C4-2B (cell line): ENCODE measurements around the gene SEC16A.

Experiments used
- H3K27ac ChIP-seq: fragments of 450-650 bp; 2 replicates; pipeline ENCODE4 v1.5.1; 2017
- CTCF ChIP-seq: fragments of 450-650 bp; conservative IDR thresholded peaks from 2 replicates; pipeline ENCODE4 v1.5.1; 2017; ENCODE audit warnings: mild to moderate bottlenecking
- ZFX ChIP-seq: fragments of 450-650 bp; IDR thresholded peaks from 2 replicates; pipeline ENCODE4 v1.6.1; 2017

SEC16A gene

GRCh38 chr9:136405481-136405880 is 77.4 kb downstream of the SEC16A start:
- H3K27ac ChIP-seq = no peak overlapping the region
- TF ChIP-seq CTCF (no peak), ZFX (no peak)

GRCh38 chr9:136404801-136405136 is 78.1 kb downstream of the SEC16A start:
- TF ChIP-seq CTCF = no peak
- H3K27ac ChIP-seq = no peak overlapping the region

GRCh38 chr9:136403915-136404800 is 78.7 kb downstream of the SEC16A start:
- TF ChIP-seq CTCF = no peak
- TF ChIP-seq ZFX = no peak
- no peak overlapping the region for H3K27ac ChIP-seq

GRCh38 chr9:136403538-136403914 is 79.3 kb downstream of the SEC16A start:
- H3K27ac ChIP-seq = no peak overlapping the region
- TF ChIP-seq ZFX (no peak), CTCF (no peak)

GRCh38 chr9:136402067-136402466 is 80.8 kb downstream of the SEC16A start:
- no peak overlapping the region for H3K27ac ChIP-seq
- TF ChIP-seq CTCF (no peak), ZFX (no peak)

- TF ChIP-seq ZFX (no peak), CTCF (no peak)
- no peak overlapping the region for H3K27ac ChIP-seq
Measured at GRCh38 chr9:136401173-136401922, 81.5 kb downstream of the SEC16A start.

GRCh38 chr9:136400038-136400834 is 82.6 kb downstream of the SEC16A start, which contains the start of gene SNAPC4:
SNAPC4 (minus strand) TSS chr9:136400170; CDS start chr9:136398428, 1,742 bp downstream.
- peak within 1 kb of the TSS; percentile 92 for H3K27ac ChIP-seq
- TF ChIP-seq CTCF (peak; percentile 100), ZFX (peak; percentile 43; the same call in 1 of the 2 replicates)
